Measurements from ENCODE around the gene TMEM94.

GRCh38 chr17:75511270-75511609, 54.8 kb downstream of the TMEM94 start:
- TF ChIP-seq CBX5 (IDR thresholded peaks at IDR 0.05; ENCODE audit: low read depth, low read length) (no peak), POLR2A (IDR thresholded peaks at IDR 0.05; ENCODE audit: control extremely low read depth in 1 of 2, low read depth in 2 of 2, low read length in 2 of 2) (no peak), EZH2 (IDR thresholded peaks at IDR 0.05; ENCODE audit: low read depth, low read length, severe bottlenecking) (no peak), CHD2 (IDR thresholded peaks at IDR 0.05; ENCODE audit: low read length) (no peak)
- TF ChIP-seq, protein P1, sequence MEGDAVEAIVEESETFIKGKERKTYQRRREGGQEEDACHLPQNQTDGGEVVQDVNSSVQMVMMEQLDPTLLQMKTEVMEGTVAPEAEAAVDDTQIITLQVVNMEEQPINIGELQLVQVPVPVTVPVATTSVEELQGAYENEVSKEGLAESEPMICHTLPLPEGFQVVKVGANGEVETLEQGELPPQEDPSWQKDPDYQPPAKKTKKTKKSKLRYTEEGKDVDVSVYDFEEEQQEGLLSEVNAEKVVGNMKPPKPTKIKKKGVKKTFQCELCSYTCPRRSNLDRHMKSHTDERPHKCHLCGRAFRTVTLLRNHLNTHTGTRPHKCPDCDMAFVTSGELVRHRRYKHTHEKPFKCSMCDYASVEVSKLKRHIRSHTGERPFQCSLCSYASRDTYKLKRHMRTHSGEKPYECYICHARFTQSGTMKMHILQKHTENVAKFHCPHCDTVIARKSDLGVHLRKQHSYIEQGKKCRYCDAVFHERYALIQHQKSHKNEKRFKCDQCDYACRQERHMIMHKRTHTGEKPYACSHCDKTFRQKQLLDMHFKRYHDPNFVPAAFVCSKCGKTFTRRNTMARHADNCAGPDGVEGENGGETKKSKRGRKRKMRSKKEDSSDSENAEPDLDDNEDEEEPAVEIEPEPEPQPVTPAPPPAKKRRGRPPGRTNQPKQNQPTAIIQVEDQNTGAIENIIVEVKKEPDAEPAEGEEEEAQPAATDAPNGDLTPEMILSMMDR (IDR thresholded peaks at IDR 0.05; ENCODE audit: control extremely low read depth in 1 of 3, insufficient read depth in 1 of 3, low read depth in 1 of 3, low read length in 3 of 3), result no peak

Measured in H1 (cell line).